ENCODE data around the gene SARS1. TPM values are rescaled to one million over a fixed set of nuclear protein-coding genes. Genes with fewer than 3 reads are reported as not detected.
A peak's percentile ranks its signal among the peaks of the same experiment; 100 is the strongest.

Gene SARS1
- total RNA-seq, 2 experiments from 2014 or later, result 122 to 131 TPM

GRCh38 chr1:109241841-109242345 lies 28.2 kb downstream of the SARS1 start:
- H3K4me3 Mint-ChIP-seq, result no peak overlapping the region
- ChIA-PET CTCF (no interaction called here), POLR2A (interaction anchor here (2.8 kb wide), 1 partner anchor 28 kb away, joined by 15 read pairs; the partner anchor contains the start of gene SARS1)
- peaks cover 3 to 4% of the 10 kb centered on the region in 2 experiments for H3K27me3 ChIP-seq (ENCODE audit: control insufficient read depth in 1 of 2, insufficient read depth in 2 of 2, low read length in 2 of 2)
- intact Hi-C loops (cut with DNase I, micrococcal nuclease), result no loop called here
- TF ChIP-seq, protein P1, sequence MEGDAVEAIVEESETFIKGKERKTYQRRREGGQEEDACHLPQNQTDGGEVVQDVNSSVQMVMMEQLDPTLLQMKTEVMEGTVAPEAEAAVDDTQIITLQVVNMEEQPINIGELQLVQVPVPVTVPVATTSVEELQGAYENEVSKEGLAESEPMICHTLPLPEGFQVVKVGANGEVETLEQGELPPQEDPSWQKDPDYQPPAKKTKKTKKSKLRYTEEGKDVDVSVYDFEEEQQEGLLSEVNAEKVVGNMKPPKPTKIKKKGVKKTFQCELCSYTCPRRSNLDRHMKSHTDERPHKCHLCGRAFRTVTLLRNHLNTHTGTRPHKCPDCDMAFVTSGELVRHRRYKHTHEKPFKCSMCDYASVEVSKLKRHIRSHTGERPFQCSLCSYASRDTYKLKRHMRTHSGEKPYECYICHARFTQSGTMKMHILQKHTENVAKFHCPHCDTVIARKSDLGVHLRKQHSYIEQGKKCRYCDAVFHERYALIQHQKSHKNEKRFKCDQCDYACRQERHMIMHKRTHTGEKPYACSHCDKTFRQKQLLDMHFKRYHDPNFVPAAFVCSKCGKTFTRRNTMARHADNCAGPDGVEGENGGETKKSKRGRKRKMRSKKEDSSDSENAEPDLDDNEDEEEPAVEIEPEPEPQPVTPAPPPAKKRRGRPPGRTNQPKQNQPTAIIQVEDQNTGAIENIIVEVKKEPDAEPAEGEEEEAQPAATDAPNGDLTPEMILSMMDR (IDR thresholded peaks at IDR 0.05), result no peak
- peaks cover 27% of the 10 kb centered on the region for H3K36me3 Mint-ChIP-seq (ENCODE audit: low read depth)
- H3K27me3 Mint-ChIP-seq, result no peaks in the 10 kb centered on the region
- H3K4me1 ChIP-seq (ENCODE audit: insufficient read depth, low read length), result peaks cover 27% of the 10 kb centered on the region
- no peak overlapping the region for H3K27ac ChIP-seq (ENCODE audit: low read depth in 1 of 2, low read length in 2 of 2)
- peaks cover 25% of the 10 kb centered on the region for H3K4me1 Mint-ChIP-seq (ENCODE audit: low read depth)
- DNase-seq, result peak in 1 of 14 experiments; percentile 28
- no peaks in the 10 kb centered on the region for H3K9me3 Mint-ChIP-seq
- no peak for ATAC-seq (ENCODE audit: poor library complexity)
- peak overlapping the region; percentile 62 for H3K27ac Mint-ChIP-seq
- no peaks in the 10 kb centered on the region for H3K9me3 ChIP-seq (ENCODE audit: control insufficient read depth in 1 of 2, insufficient read depth in 1 of 2, low read length in 2 of 2)
- peaks cover 23% of the 10 kb centered on the region for H3K36me3 ChIP-seq (ENCODE audit: insufficient read depth, low read length)
- H3K4me3 ChIP-seq (ENCODE audit: low read length), result no peak overlapping the region

DNA sequence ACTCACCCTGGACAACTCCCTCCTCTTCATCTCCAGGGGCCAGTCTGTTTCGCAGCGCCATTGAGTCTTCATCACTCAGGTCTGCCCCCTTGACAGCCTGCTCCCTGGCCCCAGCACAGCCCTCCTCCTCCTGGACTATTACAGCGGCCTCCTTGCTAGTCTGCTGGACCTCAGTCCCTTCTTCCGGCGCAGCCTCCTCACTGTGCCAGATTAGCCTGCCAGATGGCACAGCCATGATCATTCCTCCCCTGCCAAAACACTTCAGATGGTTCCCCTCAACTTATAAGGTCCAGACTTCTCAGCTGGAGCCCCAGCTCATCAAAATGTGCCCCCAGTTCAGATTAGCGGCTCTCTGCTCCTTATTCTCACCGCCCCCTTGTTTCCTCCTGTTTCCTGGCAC lies 28.7 kb downstream of the SARS1 start:
- Mint-ChIP-seq H3K4me3 (no peak overlapping the region), H3K9me3 (no peaks in the 10 kb centered on the region), H3K36me3 (ENCODE audit: low read depth) (peaks cover 22% of the 10 kb centered on the region), H3K27me3 (no peaks in the 10 kb centered on the region), H3K4me1 (ENCODE audit: low read depth) (peaks cover 25% of the 10 kb centered on the region), H3K27ac (peak overlapping the region; percentile 62)
- H3K9me3 ChIP-seq (ENCODE audit: control insufficient read depth in 1 of 2, insufficient read depth in 1 of 2, low read length in 2 of 2), result no peaks in the 10 kb centered on the region
- no peak overlapping the region for H3K27ac ChIP-seq (ENCODE audit: low read depth in 1 of 2, low read length in 2 of 2)
- peaks cover 27% of the 10 kb centered on the region for H3K4me1 ChIP-seq (ENCODE audit: insufficient read depth, low read length)
- ChIA-PET POLR2A (interaction anchor here (1.0 kb wide), 1 partner anchor 28 kb away, joined by 5 read pairs; the partner anchor contains the start of gene SARS1), CTCF (no interaction called here)
- H3K27me3 ChIP-seq (ENCODE audit: control insufficient read depth in 1 of 2, insufficient read depth in 2 of 2, low read length in 2 of 2), result peaks cover 3 to 7% of the 10 kb centered on the region in 2 experiments
- DNase-seq (peak in 1 of 14 experiments; percentile 25), ATAC-seq (ENCODE audit: poor library complexity) (no peak)
- no peak overlapping the region for H3K4me3 ChIP-seq (ENCODE audit: low read length)
- intact Hi-C loops (cut with DNase I, micrococcal nuclease), result no loop called here
- TF ChIP-seq, protein P1 (IDR thresholded peaks at IDR 0.05), result no peak
- H3K36me3 ChIP-seq (ENCODE audit: insufficient read depth, low read length), result peaks cover 18% of the 10 kb centered on the region

DNA sequence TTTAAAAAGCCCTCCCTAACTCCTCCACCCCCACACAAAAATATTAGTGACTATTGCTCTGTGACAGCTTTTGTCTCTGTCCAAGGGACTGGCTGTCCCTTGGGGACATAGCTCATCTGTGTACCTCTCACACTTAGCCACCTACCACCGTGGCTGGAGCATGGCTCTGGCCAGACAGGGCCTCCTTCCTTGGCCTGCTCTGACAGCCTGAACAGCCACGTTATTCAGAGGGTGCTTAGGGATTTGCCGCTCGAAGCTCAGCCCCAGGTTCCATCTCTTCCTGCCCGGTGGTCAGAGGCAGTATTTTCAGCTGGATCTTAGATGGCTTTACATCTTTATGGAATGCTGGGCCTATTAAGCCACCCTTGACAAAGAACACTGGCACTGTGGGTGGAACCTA lies 29.5 kb downstream of the SARS1 start:
- no peaks in the 10 kb centered on the region for H3K9me3 Mint-ChIP-seq
- Histone ChIP-seq H3K36me3 (ENCODE audit: insufficient read depth, low read length) (peaks cover 9% of the 10 kb centered on the region), H3K27me3 (ENCODE audit: control insufficient read depth in 1 of 2, insufficient read depth in 2 of 2, low read length in 2 of 2) (peaks cover 3 to 7% of the 10 kb centered on the region in 2 experiments), H3K4me1 (ENCODE audit: insufficient read depth, low read length) (peaks cover 27% of the 10 kb centered on the region), H3K27ac (ENCODE audit: low read depth in 1 of 2, low read length in 2 of 2) (no peak overlapping the region), H3K4me3 (ENCODE audit: low read length) (no peak overlapping the region), H3K9me3 (ENCODE audit: control insufficient read depth in 1 of 2, insufficient read depth in 1 of 2, low read length in 2 of 2) (no peaks in the 10 kb centered on the region)
- ChIA-PET POLR2A (interaction anchor here (1.0 kb wide), 1 partner anchor 29 kb away, joined by 5 read pairs; the partner anchor contains the start of gene SARS1), CTCF (no interaction called here)
- ATAC-seq (ENCODE audit: poor library complexity) (no peak), DNase-seq (no peak)
- H3K36me3 Mint-ChIP-seq (ENCODE audit: low read depth), result peaks cover 14% of the 10 kb centered on the region
- no peak overlapping the region for H3K4me3 Mint-ChIP-seq
- no peaks in the 10 kb centered on the region for H3K27me3 Mint-ChIP-seq
- TF ChIP-seq, protein P1 (IDR thresholded peaks at IDR 0.05), result no peak
- no peak overlapping the region for H3K27ac Mint-ChIP-seq
- H3K4me1 Mint-ChIP-seq (ENCODE audit: low read depth), result peaks cover 25% of the 10 kb centered on the region
- intact Hi-C loops (cut with DNase I, micrococcal nuclease), result no loop called here

Data from CD4-positive, alpha-beta T cell (primary cell).